ENCODE results near the gene INPP1.
A peak's percentile ranks its signal among the peaks of the same experiment; 100 is the strongest.

INPP1 gene

DNA sequence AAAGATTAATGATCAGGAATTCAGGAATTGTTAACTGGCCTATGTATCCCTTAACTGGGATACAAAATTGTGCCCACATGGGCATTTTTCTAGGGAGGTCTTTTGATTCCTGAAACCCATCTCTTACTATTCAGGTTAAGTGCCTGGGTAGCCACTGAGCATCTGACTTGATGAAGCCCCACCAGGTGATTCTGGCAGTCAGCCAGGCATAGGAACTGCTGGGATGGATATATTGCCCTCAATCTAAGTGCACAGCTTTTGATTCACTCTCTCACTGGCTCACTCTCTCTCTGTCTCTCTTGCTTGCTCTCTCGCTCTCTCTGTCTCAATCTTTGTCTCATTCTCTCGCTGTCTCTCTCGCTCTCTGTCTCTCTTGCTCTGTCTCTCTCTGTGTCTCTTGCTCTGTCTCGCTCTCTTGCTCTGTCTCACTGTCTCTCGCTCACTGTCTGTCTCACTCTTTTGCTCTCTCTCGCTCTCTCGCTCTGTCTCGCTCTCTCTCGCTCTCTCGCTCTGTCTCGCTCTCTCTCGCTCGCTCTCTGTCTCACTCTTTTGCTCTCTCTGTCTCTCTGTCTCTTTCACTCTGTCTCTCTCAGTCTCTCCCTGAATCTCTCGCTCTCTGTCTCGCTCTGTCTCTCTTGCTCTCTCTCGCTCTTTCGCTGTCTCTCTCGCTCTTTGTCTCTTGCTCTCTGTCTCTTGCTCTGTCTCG is 22.3 kb downstream of the INPP1 start:
- no peak for DNase-seq

GRCh38 chr2:190366248-190366753 is 22.9 kb downstream of the INPP1 start:
- no peak for DNase-seq

DNA sequence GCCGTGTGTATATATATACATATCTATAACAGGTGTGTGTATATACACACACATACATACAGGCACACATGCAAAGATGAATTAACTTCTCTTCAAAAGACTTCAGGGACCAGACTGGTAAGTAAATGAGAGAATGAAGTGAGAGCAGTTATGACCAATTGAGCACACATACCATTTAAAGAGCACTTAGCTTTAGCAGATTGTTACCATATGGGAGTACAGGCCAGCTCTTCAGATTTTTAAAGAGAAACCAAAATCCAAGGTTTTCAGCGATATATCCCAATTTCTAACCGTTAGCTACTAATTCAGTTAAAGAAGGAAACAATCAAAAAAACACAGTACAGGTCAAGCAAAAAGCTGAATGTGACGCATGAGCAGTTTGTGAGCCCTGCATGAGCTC is 23.7 kb downstream of the INPP1 start:
- no peak for DNase-seq

DNA sequence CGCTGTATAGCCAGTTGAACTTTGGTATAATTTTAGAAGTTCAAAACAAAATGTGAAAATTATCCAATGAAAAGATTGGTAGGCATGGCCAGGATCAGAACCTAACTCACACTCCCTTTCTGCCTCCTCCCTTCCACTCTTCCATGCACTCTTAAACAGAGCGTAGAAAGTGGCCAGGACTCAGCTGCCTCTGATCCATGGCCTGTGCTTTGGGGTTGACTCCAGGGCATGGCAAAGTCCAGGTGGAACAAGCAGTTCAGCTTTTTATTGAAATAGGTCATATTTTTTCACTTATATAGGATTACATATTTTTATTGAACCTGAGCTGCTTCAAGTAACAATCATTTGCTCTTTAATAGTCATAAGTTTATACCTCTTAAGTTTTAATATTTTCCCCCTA is 26.2 kb downstream of the INPP1 start:
- no peak for DNase-seq

DNA sequence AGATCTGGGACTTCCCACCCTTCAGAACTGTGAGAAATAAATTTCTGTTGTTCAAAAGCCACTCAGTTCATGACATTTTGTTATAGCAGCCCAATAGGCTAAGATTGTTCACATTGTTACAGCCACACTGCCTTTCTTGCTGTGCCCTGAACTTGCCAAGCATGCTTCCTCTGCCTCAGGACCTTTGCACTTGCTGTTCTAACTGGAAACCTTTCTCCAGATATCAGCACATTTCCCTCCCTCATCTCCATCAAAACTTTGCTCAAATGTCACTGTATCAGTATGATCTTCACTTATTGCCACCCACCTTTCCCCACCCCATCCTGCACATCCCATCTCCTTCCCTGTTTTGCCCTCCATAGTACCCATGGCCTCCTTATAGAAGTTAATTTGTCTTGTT is 32.7 kb downstream of the INPP1 start:
- DNase-seq: no peak

DNA sequence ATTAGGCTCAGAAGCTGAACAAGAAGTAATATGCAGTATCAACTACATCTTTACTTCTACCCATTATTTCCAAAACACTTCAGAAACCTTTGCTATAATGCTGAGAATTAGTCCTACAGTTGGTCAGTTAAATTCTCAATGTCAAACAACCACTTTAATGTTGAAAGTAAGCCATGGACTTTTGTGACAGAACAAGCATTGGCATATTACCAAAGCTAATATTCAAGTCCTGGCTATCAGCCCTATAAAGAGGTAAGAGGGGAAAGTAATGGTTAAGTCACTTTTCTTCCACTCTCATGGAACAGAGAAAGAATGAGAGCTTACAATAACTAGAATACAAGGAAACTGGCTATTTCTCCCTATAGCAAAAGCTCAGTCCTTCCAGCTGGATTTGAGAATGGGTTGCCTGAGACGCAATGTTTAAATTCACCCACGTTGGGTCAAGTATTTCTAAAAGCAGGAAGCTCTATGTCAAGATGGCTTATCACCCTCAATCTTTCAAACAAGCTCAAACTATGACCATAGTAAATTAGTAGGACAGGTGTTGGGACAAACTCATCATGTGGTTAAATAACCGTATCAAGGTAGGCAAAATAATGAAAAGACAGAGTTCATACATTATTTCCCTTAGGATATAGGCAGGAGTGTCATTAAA is 33.3 kb downstream of the INPP1 start:
- DNase-seq: no peak

DNA sequence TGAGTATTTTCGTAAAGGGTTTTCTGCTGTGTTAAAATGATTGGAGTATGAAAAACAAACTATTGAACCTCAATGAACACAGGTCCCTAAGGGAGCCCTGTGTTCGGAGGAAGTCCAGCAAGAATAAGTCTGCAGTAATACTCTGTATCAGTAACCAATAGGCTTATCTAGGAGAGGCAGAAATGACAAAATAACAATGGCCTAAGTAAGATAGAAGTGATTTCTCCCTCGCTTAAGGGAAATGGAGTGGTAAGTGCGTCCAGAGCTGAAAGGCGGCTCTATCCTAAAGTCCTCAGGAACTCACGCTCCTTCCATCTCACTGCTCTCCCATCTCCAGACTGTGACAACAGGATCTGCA is 35.5 kb downstream of the INPP1 start:
- DNase-seq: no peak

DNA sequence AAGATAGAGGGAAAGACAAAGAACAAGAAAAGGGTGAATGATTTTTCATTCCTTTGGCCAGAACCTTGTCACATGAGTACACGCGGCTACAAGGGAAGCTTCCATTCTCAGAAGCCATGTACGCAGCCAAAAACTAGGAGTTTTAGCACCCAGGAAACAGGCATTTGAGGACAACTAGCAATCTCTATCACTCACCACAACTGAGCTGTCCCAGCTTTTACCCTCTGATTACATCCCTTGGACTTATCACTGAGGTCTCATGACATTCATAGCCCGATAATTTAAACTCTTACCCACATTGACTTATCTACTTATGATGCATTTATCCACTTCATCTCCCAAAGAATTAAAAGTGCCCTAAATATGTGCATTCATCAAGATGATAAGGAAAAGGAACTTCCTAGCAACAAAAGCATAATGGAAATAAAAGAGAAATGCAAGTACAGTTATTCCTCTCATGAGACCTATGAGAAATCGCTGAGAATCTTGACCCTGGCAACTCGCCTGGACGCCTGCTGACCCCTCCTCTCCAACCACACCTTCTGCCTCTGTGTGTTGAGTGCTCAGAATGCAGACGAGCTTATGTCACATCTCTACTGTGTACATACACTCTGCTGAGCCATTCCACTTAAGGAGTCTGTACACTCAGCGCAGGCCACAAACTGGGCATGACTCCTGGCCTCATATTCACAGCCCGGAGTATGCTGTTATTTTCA is 36.0 kb downstream of the INPP1 start:
- no peak for DNase-seq

GRCh38 chr2:190380962-190381412 is 37.6 kb downstream of the INPP1 start:
- no peak for DNase-seq

- DNase-seq: peak in 1 of 2 experiments; percentile 50
Observed at GRCh38 chr2:190382851-190383250, 39.5 kb downstream of the INPP1 start.

GRCh38 chr2:190387422-190387821 is 44.0 kb downstream of the INPP1 start:
- DNase-seq: no peak

DNA sequence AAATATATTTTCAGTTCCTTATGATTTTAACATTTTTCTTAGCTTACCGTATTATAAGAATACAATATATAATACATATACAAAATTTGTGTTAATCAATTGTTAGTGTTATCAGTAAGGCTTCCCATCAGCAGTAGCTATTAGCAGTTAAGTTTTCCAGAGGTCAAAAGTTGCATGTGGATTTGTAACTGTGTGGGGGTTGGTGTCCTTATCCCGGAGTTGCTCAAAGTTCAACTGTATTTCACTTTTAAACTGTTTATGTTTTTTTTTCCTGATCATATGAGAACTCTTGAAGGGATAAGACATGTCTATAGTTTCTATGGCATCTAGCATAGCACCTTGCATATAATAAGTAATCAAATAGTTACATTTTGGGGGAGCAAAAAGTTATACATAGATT is 52.9 kb downstream of the INPP1 start:
- no peak for DNase-seq

- no peak for DNase-seq
Observed at GRCh38 chr2:190402986-190403603, 59.7 kb downstream of the INPP1 start.

DNA sequence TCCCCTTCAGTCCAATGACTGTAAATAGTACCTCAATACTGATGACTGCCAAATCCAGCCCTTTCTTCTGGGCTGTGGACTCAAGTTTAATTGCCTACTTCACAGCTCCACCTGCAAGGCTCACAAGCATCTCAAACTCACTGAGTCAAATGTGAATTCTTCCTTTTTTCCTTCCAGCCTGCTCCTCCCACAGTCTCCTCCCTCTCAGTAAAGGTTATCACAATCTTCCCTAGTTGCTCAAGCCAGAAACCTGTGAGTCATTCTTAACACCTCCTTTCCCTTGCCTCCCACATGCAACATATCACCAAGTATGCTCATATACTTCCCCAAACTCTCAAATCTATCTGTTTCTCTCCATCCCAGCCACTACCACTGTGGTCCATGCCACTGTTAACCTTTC is 61.1 kb downstream of the INPP1 start:
- DNase-seq: no peak

- no peak for DNase-seq
Observed at GRCh38 chr2:190405070-190405469, 61.7 kb downstream of the INPP1 start.

DNA sequence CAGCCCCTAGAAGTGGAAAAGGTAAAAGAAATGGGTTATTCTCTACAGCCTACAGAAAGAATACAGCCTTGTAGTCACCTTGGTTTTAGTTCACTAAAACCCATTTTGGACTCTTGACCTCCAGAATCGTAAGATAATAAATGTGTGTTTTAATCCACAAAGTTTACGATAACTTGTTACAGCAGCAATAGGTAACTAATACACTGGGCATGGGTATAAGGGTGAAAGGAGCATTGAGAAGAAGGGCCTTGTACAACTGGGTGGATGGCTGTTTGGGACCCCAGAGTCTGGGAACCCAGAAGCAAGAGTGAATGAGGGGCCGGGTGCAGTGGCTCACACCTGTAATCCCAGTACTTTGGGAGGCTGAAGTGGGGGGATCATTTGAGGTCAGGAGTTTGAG is 62.6 kb downstream of the INPP1 start:
- DNase-seq: no peak

GRCh38 chr2:190406805-190407204 is 63.4 kb downstream of the INPP1 start:
- DNase-seq: no peak

DNA sequence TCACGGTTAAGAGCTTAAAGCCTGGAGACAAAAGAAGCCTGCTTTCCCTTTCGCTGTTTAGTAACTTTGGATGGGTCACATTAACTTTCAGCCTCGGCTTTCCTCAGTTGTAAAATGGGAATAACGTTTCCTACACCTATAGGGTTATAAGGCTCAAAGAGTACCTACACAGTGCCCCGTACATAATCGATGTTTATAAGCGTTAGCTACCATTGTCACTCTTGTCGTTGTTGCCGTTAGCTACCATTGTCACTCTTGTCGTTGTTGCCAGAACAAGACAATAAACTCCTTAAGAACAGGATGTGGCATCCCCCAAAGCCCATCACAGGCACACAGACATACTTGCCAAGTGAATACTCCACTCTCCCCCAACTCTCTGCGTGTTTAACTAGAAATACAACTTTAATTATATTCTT is 63.9 kb downstream of the INPP1 start:
- no peak for DNase-seq

DNA sequence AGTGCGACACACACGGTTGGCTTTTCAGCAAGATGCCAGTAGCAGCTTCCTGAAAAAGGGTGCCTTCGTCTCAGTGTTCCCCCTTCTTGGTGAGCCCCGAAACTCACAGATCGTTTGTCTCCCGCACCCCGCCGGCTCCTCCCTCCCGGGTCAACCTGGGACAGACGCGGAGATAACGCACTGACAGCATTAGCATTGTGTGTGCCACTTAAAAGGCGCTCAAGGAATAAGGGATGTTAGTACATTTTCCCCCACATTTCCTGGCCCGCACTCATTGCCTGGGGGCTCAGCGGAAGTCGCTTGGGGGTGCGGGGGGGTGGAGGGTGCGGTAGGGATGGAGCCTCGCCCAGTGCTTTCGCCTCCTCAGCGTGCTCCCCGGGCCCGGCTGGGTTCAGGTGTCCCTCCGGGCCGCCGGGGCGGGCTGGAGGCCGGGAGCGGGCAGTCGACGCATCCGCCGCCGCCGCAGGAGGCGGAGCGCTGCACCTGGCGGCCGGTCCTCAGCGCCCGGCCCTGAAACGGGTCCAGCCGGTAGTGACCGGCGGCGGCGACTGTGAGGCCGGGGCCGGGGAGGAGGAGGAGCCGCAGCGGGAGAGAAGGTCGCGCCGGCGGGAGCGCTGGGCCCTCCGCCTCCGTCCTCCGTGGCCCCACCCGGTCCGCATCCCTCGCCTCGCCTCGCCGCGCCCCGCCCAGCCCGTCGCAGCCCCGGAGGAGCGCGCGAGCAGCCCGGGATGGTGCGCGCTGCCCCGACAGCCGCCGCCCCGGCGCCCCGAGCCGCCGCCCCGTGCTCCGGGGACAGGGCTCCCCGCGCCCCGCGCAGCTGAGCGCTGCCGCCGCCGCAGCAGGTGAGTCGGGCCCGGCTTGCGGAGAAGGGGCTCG is 64.5 kb downstream of the INPP1 start, which contains the start of gene MFSD6:
TSS of gene MFSD6 (plus strand) at position 694 of the 876 bp plus-strand sequence. CDS start 27,675 bp downstream, outside the sequence.
- DNase-seq: peak in 1 of 2 experiments; percentile 24

DNA sequence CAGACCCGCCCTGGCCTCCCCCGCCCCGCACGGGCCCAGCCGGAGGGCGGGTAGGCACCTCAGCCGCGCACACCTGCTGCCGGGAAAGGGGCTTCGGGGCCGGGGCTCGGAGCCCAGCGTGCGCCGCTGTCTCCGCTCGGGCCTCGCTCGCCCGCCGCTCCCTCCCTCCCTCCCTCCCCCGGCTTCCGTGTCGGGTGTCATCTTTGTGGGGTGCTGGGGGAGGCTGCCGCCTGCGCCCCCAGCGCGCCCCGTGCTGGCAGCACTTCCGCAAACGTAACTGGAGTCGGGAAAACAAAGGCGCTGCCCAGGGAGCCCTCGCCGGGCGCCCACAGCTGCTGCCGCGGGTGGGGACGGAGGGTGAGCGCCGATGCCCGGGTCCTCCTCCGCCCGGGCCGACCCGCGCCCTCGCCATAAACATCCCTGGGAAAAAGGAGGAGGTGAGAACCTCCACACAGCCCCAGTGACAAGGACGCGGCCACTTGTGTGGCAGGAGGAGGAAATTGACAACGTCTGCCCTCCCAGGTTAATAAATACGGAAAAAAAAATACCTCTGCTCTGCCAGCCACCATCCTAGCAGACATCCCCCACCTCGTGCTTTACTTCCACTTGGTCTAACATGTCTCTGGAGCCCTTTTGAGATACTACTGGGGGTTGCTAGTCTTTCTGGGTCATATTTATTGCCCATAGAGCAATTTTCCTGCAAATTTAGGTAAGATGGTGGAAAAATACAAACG is 65.3 kb downstream of the INPP1 start:
- peak; percentile 22 to 33 for DNase-seq

GRCh38 chr2:190409616-190410015 is 66.2 kb downstream of the INPP1 start:
- DNase-seq: no peak

DNA sequence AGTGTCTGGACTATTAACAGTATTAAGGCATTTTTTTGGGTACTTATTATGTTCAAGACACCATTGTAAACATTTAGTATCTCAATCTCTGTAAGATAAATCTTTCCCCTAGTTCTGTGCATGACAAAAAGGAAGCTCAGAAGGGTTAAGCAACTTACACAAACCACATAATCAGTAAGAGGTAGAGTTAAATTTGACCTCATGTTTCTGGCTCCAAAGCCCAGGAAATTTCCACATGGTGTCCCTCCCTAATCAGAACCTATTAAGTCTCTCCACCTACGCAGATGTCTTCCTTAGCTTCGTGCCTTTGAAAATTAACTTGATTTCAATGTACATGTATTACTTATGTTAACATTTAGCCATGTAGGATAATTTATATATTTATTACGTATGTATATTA is 66.8 kb downstream of the INPP1 start:
- no peak for DNase-seq

Measured in NCI-H1930 (cell line).